Neuronal stem cell (in vitro differentiated cells): ENCODE results near the gene ITSN1.

Experiments used
- DNase-seq: peaks from one replicate; pipeline ENCODE4 v3.0.0-alpha.2; 2013; ENCODE audit warnings: low spot score
- H2AFZ ChIP-seq: one replicate; pipeline ENCODE4 v1.6.1; 2013; ENCODE audit warnings: mild to moderate bottlenecking, low read length, inconsistent platforms
- H2AK5ac ChIP-seq: 2 replicates; pipeline ENCODE4 v1.6.1; 2013; ENCODE audit warnings: low read depth, mild to moderate bottlenecking, inconsistent platforms, low read length, moderate library complexity, mixed read lengths
- H2BK120ac ChIP-seq: 2 replicates; pipeline ENCODE4 v1.6.1; 2013; ENCODE audit warnings: low read depth, mild to moderate bottlenecking, inconsistent platforms, low read length, moderate library complexity, mixed read lengths
- H2BK12ac ChIP-seq: one replicate; pipeline ENCODE4 v1.6.1; 2013; ENCODE audit warnings: low read length, inconsistent platforms
- H2BK15ac ChIP-seq: 2 replicates; pipeline ENCODE4 v1.6.1; 2013; ENCODE audit warnings: mild to moderate bottlenecking, low read length, inconsistent platforms, mixed read lengths
- H2BK5ac ChIP-seq: one replicate; pipeline ENCODE4 v1.6.1; 2013; ENCODE audit warnings: inconsistent platforms, mild to moderate bottlenecking, low read length, moderate library complexity
- H3K14ac ChIP-seq: one replicate; pipeline ENCODE4 v1.6.1; 2013; ENCODE audit warnings: low read length, inconsistent platforms
- H3K18ac ChIP-seq: 2 replicates; pipeline ENCODE4 v1.6.1; 2013; ENCODE audit warnings: low read length, inconsistent platforms
- H3K23ac ChIP-seq: 2 replicates; pipeline ENCODE4 v1.6.1; 2013; ENCODE audit warnings: low read depth, mild to moderate bottlenecking, mixed read lengths, low read length, inconsistent platforms; ENCODE audit not compliant: poor library complexity
- H3K27ac ChIP-seq: replicated peaks from 3 replicates; pipeline ENCODE4 v1.5.1; 2013; ENCODE audit warnings: low read length, inconsistent platforms
- H3K27me3 ChIP-seq, 3 experiments: 2 replicates each; pipeline ENCODE4 v1.6.1; 2013; ENCODE audit warnings: low read length in 3 of 3, mild to moderate bottlenecking in 2 of 3, inconsistent platforms in 1 of 3, low read depth in 1 of 3, mixed read lengths in 1 of 3, moderate library complexity in 1 of 3; ENCODE audit not compliant: control insufficient read depth in 3 of 3, insufficient read depth in 3 of 3
- H3K36me3 ChIP-seq, 2 donors: replicated peaks in 1 of 2; 2 replicates each; pipeline ENCODE4 v1.6.1; 2013; ENCODE audit warnings: low read length in 2 of 2; ENCODE audit not compliant: control insufficient read depth in 2 of 2, insufficient read depth in 2 of 2
- H3K4ac ChIP-seq: 2 replicates; pipeline ENCODE4 v1.6.1; 2013; ENCODE audit warnings: inconsistent platforms, mild to moderate bottlenecking, low read length, moderate library complexity
- H3K4me1 ChIP-seq, 2 donors: 1 replicate in 1 of 2; 2 replicates in 1 of 2; pipeline ENCODE4 v1.6.1; 2013; ENCODE audit warnings: low read length in 2 of 2, low read depth in 1 of 2; ENCODE audit not compliant: control insufficient read depth in 2 of 2, insufficient read depth in 1 of 2
- H3K4me2 ChIP-seq: one replicate; pipeline ENCODE4 v1.6.1; 2013; ENCODE audit warnings: mild to moderate bottlenecking, low read length, inconsistent platforms; ENCODE audit not compliant: insufficient read depth, poor library complexity, severe bottlenecking
- H3K4me3 ChIP-seq, 2 donors: 2 replicates each; pipeline ENCODE4 v1.5.1; 2013; ENCODE audit warnings: low read length in 2 of 2, mild to moderate bottlenecking in 2 of 2, inconsistent platforms in 1 of 2, moderate library complexity in 1 of 2
- H3K79me1 ChIP-seq: one replicate; pipeline ENCODE4 v1.6.1; 2013; ENCODE audit warnings: low read depth, mild to moderate bottlenecking, inconsistent platforms, low read length, moderate library complexity
- H3K9ac ChIP-seq: one replicate; pipeline ENCODE4 v1.6.1; 2013; ENCODE audit warnings: mild to moderate bottlenecking, low read depth, low read length, inconsistent platforms; ENCODE audit not compliant: poor library complexity
- H3K9me3 ChIP-seq, 2 donors: replicated peaks in 1 of 2; 2 replicates each; pipeline versions ENCODE3 to v1.6.1; 2013; ENCODE audit warnings: low read length in 2 of 2, mild to moderate bottlenecking in 2 of 2, inconsistent platforms in 1 of 2, low read depth in 1 of 2, mixed read lengths in 1 of 2, moderate library complexity in 1 of 2; ENCODE audit not compliant: control insufficient read depth in 2 of 2, insufficient read depth in 1 of 2
- H4K8ac ChIP-seq: one replicate; pipeline ENCODE4 v1.6.1; 2013; ENCODE audit warnings: low read depth, mild to moderate bottlenecking, inconsistent platforms, low read length, moderate library complexity
- H4K91ac ChIP-seq: one replicate; pipeline ENCODE4 v1.6.1; 2013; ENCODE audit warnings: low read length, low read depth, mild to moderate bottlenecking, inconsistent platforms; ENCODE audit not compliant: poor library complexity
- WGBS, 2 donors: extraction: QIAGEN DNeasy Blood & Tissue Kit; methylation state at CpG; one replicate each; pipeline ENCODE4 v1.1.7; 2013; ENCODE audit warnings: missing lambda C conversion rate in 2 of 2, mixed read lengths in 1 of 2; ENCODE audit not compliant: insufficient read length in 2 of 2, insufficient replicate concordance in 1 of 2; ENCODE audit errors: extremely low coverage in 2 of 2; 5-methylcytosine and 5-hydroxymethylcytosine counted together

ITSN1 gene

GRCh38 chr21:33931799-33932390 is 289.6 kb downstream of the ITSN1 start:
- Histone ChIP-seq H2BK12ac (no peak overlapping the region), H3K4ac (no peak overlapping the region), H2AFZ (peak overlapping the region; percentile 79), H3K18ac (no peak overlapping the region), H3K36me3 (no peaks in the 10 kb centered on the region), H3K79me1 (no peaks in the 10 kb centered on the region), H4K8ac (no peak overlapping the region), H3K4me1 (peaks cover 0 to 11% of the 10 kb centered on the region in 2 donors), H3K4me3 (peak overlapping the region in 1 of 2 donors; percentile 60), H2AK5ac (no peak overlapping the region), H2BK15ac (no peak overlapping the region), H4K91ac (no peak overlapping the region), H3K9ac (no peak overlapping the region), H3K23ac (no peak overlapping the region), H3K9me3 (no peaks in the 10 kb centered on the region), H2BK120ac (no peak overlapping the region), H3K27ac (no peak overlapping the region), H3K14ac (no peak overlapping the region), H3K4me2 (peak overlapping the region; percentile 37), H3K27me3 (no peaks in the 10 kb centered on the region), H2BK5ac (no peak overlapping the region)
- DNase-seq = no peak
- WGBS, 2 donors = no CpG with 5 or more reads among the region's 10 CpGs

GRCh38 chr21:33932731-33933130 is 290.4 kb downstream of the ITSN1 start:
- Histone ChIP-seq H4K91ac (no peak overlapping the region), H3K79me1 (no peaks in the 10 kb centered on the region), H2BK120ac (no peak overlapping the region), H3K27ac (no peak overlapping the region), H3K9me3 (no peaks in the 10 kb centered on the region), H2AK5ac (no peak overlapping the region), H3K23ac (no peak overlapping the region), H2BK15ac (no peak overlapping the region), H2BK12ac (no peak overlapping the region), H3K14ac (no peak overlapping the region), H3K4me1 (peaks cover 0 to 11% of the 10 kb centered on the region in 2 donors), H2BK5ac (no peak overlapping the region), H3K4ac (no peak overlapping the region), H3K4me3 (no peak overlapping the region), H2AFZ (no peak overlapping the region), H3K36me3 (no peaks in the 10 kb centered on the region), H3K27me3 (no peaks in the 10 kb centered on the region), H3K18ac (no peak overlapping the region), H4K8ac (no peak overlapping the region), H3K9ac (no peak overlapping the region), H3K4me2 (no peak overlapping the region)
- WGBS, 2 donors = no CpG with 5 or more reads among the region's 5 CpGs
- no peak for DNase-seq

- Histone ChIP-seq H3K79me1 (no peaks in the 10 kb centered on the region), H2BK5ac (no peak overlapping the region), H2AK5ac (no peak overlapping the region), H3K27me3 (no peaks in the 10 kb centered on the region), H4K91ac (no peak overlapping the region), H3K23ac (no peak overlapping the region), H2BK120ac (no peak overlapping the region), H3K27ac (no peak overlapping the region), H3K4me2 (no peak overlapping the region), H3K4ac (no peak overlapping the region), H3K9ac (no peak overlapping the region), H3K18ac (no peak overlapping the region), H2BK12ac (no peak overlapping the region), H3K36me3 (no peaks in the 10 kb centered on the region), H3K9me3 (no peaks in the 10 kb centered on the region), H3K14ac (no peak overlapping the region), H2BK15ac (no peak overlapping the region), H2AFZ (no peak overlapping the region), H3K4me3 (no peak overlapping the region), H4K8ac (no peak overlapping the region), H3K4me1 (peaks cover 2 to 10% of the 10 kb centered on the region in 2 donors)
- no peak for DNase-seq
- no CpG with 5 or more reads among the region's 4 CpGs for WGBS, 2 donors
Observed at GRCh38 chr21:33936301-33937038, 294.2 kb downstream of the ITSN1 start.

GRCh38 chr21:33937146-33937545 is 294.8 kb downstream of the ITSN1 start:
- H2AK5ac ChIP-seq = no peak overlapping the region
- H3K4me3 ChIP-seq = no peak overlapping the region

More at GRCh38 chr21:33937146-33937545, 294.8 kb downstream of the ITSN1 start:
- no CpG with 5 or more reads among the region's 4 CpGs for WGBS, 2 donors
- Histone ChIP-seq H3K14ac (no peak overlapping the region), H3K9me3 (no peaks in the 10 kb centered on the region), H3K4me2 (no peak overlapping the region), H3K9ac (no peak overlapping the region), H4K91ac (no peak overlapping the region), H3K4ac (no peak overlapping the region), H3K18ac (no peak overlapping the region), H3K4me1 (peaks cover 2 to 8% of the 10 kb centered on the region in 2 donors), H2BK15ac (no peak overlapping the region), H2AFZ (no peak overlapping the region), H3K23ac (no peak overlapping the region), H3K27ac (no peak overlapping the region), H2BK12ac (no peak overlapping the region), H2BK120ac (no peak overlapping the region), H4K8ac (no peak overlapping the region), H3K27me3 (no peaks in the 10 kb centered on the region), H3K79me1 (no peaks in the 10 kb centered on the region), H2BK5ac (no peak overlapping the region), H3K36me3 (no peaks in the 10 kb centered on the region)
- no peak for DNase-seq
